Left ventricle myocardium inferior (tissue), 1 donor: ENCODE results near the gene GRIP2. TPM values are rescaled to one million over a fixed set of nuclear protein-coding genes. Genes with fewer than 3 reads are reported as not detected.
A peak's percentile ranks its signal among the peaks of the same experiment; 100 is the strongest.
"Not testable (repeated sequence)": the region's sequence is repeated elsewhere in the genome, so short reads cannot be mapped to it uniquely, and the experiment has no call there.

Experiments used
- DNase-seq: peaks from one replicate; pipeline ENCODE4 v3.0.0-alpha.2; 2020
- H3K27ac ChIP-seq: fragments of 200-600 bp; replicated peaks from 2 replicates; pipeline ENCODE4 v1.8.0; 2021
- H3K27me3 ChIP-seq: fragments of 200-600 bp; 2 replicates; pipeline ENCODE4 v1.8.0; 2021; ENCODE audit warnings: low read depth
- H3K36me3 ChIP-seq: fragments of 200-600 bp; 2 replicates; pipeline ENCODE4 v1.8.0; 2021
- H3K4me1 ChIP-seq: fragments of 200-600 bp; 2 replicates; pipeline ENCODE4 v1.8.0; 2021
- H3K4me3 ChIP-seq: fragments of 200-600 bp; 2 replicates; pipeline ENCODE4 v1.8.0; 2021; ENCODE audit warnings: mild to moderate bottlenecking, moderate library complexity
- H3K9me3 ChIP-seq: fragments of 200-600 bp; replicated peaks from 2 replicates; pipeline ENCODE4 v1.8.0; 2021
- intact Hi-C: fragments of 100-400 bp; cut with micrococcal nuclease; formaldehyde crosslinking; loops from one replicate; pipeline ENCODE4 v1.11.0; 2022
- total RNA-seq: library from RNA; stranded (reverse); fragmentation: NEBNext Ultra II Directional; extraction: Animal tissue kit (Norgen Biotek cat#: 25700); gene quantifications from one replicate; pipeline ENCODE4 v1.2.1, GENCODE V29; 2021
- TF ChIP-seq, protein P1 (sequence below): fragments of 200-600 bp; IDR thresholded peaks from 2 replicates; pipeline ENCODE4 v1.8.0; 2021; ENCODE audit warnings: antibody characterized with exemption, mild to moderate bottlenecking, borderline replicate concordance
- donor health status: DM: no; HTN: yes; CAD: no; lungs with severe emphysema.

Gene GRIP2
- total RNA-seq, 1 donor from 2014 or later = 59.1 TPM

DNA sequence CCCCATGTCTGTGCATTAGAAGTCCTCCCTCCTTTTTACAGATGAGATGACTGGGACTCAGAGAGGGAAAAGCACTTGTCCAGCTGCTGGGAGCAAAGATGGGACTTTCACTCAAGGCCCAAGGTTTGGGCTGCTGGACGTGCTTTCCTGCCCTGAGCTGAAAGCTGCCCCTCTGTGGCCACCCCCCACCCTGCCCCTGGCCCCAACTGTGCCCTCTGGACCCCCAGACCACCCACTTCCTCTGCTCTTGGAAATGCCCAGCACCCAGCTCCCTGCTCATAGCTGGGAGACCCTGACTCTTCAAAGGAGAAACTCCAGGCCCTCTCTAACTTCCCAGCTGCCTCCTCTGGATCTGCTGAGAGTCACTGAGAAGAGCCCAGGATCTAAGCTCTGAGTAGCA, 20.7 kb downstream of the GRIP2 start:
- peaks cover 35% of the 10 kb centered on the region for H3K36me3 ChIP-seq
- TF ChIP-seq, protein P1, sequence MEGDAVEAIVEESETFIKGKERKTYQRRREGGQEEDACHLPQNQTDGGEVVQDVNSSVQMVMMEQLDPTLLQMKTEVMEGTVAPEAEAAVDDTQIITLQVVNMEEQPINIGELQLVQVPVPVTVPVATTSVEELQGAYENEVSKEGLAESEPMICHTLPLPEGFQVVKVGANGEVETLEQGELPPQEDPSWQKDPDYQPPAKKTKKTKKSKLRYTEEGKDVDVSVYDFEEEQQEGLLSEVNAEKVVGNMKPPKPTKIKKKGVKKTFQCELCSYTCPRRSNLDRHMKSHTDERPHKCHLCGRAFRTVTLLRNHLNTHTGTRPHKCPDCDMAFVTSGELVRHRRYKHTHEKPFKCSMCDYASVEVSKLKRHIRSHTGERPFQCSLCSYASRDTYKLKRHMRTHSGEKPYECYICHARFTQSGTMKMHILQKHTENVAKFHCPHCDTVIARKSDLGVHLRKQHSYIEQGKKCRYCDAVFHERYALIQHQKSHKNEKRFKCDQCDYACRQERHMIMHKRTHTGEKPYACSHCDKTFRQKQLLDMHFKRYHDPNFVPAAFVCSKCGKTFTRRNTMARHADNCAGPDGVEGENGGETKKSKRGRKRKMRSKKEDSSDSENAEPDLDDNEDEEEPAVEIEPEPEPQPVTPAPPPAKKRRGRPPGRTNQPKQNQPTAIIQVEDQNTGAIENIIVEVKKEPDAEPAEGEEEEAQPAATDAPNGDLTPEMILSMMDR = no peak
- peaks cover 67% of the 10 kb centered on the region for H3K4me1 ChIP-seq
- H3K27me3 ChIP-seq = no peaks in the 10 kb centered on the region
- no peak overlapping the region for H3K4me3 ChIP-seq
- no peaks in the 10 kb centered on the region for H3K9me3 ChIP-seq
- H3K27ac ChIP-seq = peak overlapping the region; percentile 93
- DNase-seq = no peak
- intact Hi-C loops = no loop called here

GRCh38 chr3:14518893-14519292, 21.2 kb downstream of the GRIP2 start:
- TF ChIP-seq, protein P1 = no peak
- peak overlapping the region; percentile 93 for H3K27ac ChIP-seq
- no peaks in the 10 kb centered on the region for H3K9me3 ChIP-seq
- H3K4me1 ChIP-seq = peaks cover 62% of the 10 kb centered on the region
- H3K4me3 ChIP-seq = no peak overlapping the region
- no peaks in the 10 kb centered on the region for H3K27me3 ChIP-seq
- H3K36me3 ChIP-seq = peaks cover 39% of the 10 kb centered on the region
- intact Hi-C loops = no loop called here
- DNase-seq = no peak

GRCh38 chr3:14518432-14518802, 21.7 kb downstream of the GRIP2 start:
- no peaks in the 10 kb centered on the region for H3K27me3 ChIP-seq
- TF ChIP-seq, protein P1 = no peak
- H3K36me3 ChIP-seq = peaks cover 43% of the 10 kb centered on the region
- H3K4me1 ChIP-seq = peaks cover 60% of the 10 kb centered on the region
- intact Hi-C loops = no loop called here
- no peak for DNase-seq
- H3K9me3 ChIP-seq = no peaks in the 10 kb centered on the region
- H3K27ac ChIP-seq = peak overlapping the region; percentile 38
- no peak overlapping the region for H3K4me3 ChIP-seq

- Histone ChIP-seq H3K36me3 (peaks cover 43% of the 10 kb centered on the region), H3K4me1 (peaks cover 57% of the 10 kb centered on the region), H3K27me3 (no peaks in the 10 kb centered on the region), H3K9me3 (no peaks in the 10 kb centered on the region), H3K27ac (peak overlapping the region; percentile 38), H3K4me3 (no peak overlapping the region)
- TF ChIP-seq, protein P1 = no peak
- DNase-seq = no peak
- intact Hi-C loops = no loop called here
These were observed 22.3 kb downstream of the GRIP2 start for GRCh38 chr3:14517601-14518431.

GRCh38 chr3:14516738-14517345, 23.3 kb downstream of the GRIP2 start:
- intact Hi-C loops = no loop called here
- no peak overlapping the region for H3K27ac ChIP-seq
- no peaks in the 10 kb centered on the region for H3K27me3 ChIP-seq
- DNase-seq = no peak
- no peaks in the 10 kb centered on the region for H3K9me3 ChIP-seq
- peaks cover 43% of the 10 kb centered on the region for H3K36me3 ChIP-seq
- peaks cover 52% of the 10 kb centered on the region for H3K4me1 ChIP-seq
- TF ChIP-seq, protein P1 = no peak
- no peak overlapping the region for H3K4me3 ChIP-seq

- DNase-seq, H3K9me3 ChIP-seq, H3K4me3 ChIP-seq, H3K27me3 ChIP-seq, H3K27ac ChIP-seq, intact Hi-C loops: not testable (repeated sequence)
- Histone ChIP-seq H3K36me3 (peaks cover 43% of the 10 kb centered on the region), H3K4me1 (peaks cover 39% of the 10 kb centered on the region)
These were observed 24.6 kb downstream of the GRIP2 start for GRCh38 chr3:14515526-14515925.
